ENCODE measurements around the gene PTPRT.

DNA sequence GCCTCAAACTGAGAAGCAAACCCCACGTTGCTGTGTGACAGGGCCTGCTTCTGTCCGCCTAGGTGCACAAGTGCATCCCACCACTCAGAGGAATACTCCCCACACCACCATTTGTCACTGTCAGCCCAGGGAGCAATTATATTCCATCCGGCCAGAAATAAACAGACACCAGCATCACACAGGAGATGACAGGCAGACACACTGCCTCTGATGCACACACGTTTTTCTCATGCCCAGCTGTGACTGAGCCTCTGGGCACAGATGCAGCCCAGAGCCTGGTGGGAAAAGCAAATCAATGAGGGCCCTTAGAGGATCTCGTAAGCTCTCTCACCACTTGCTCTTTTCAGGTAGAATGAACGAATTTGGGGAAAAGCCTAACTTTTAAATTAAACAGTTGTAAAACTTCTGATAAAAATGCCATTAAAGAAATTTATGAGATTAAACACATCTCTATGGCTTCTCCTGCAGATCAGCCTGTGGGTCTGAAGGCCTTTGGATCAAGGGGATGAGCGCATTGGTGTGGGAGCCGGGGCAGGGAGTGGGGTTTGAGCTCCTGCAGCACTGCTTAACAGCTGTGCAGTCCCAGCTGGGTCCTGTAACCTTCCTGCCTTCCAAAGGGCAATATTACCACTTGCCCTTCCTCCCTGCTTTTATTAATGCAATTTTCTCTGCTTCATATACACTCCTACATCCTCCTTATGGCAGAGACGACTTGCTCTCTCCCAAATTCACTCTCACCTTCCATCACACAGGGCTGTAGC, 624.3 kb downstream of the PTPRT start:
- TF ChIP-seq, protein P1, sequence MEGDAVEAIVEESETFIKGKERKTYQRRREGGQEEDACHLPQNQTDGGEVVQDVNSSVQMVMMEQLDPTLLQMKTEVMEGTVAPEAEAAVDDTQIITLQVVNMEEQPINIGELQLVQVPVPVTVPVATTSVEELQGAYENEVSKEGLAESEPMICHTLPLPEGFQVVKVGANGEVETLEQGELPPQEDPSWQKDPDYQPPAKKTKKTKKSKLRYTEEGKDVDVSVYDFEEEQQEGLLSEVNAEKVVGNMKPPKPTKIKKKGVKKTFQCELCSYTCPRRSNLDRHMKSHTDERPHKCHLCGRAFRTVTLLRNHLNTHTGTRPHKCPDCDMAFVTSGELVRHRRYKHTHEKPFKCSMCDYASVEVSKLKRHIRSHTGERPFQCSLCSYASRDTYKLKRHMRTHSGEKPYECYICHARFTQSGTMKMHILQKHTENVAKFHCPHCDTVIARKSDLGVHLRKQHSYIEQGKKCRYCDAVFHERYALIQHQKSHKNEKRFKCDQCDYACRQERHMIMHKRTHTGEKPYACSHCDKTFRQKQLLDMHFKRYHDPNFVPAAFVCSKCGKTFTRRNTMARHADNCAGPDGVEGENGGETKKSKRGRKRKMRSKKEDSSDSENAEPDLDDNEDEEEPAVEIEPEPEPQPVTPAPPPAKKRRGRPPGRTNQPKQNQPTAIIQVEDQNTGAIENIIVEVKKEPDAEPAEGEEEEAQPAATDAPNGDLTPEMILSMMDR (conservative IDR thresholded peaks at IDR 0.05; ENCODE audit: low read depth, low read length) = no peak
- TF ChIP-seq EZH2 (IDR thresholded peaks at IDR 0.05; ENCODE audit: borderline replicate concordance, low read depth, low read length, poor library complexity, severe bottlenecking) = no peak
